ENCODE data around the gene RUBCN.
"Not testable (repeated sequence)": the region's sequence is repeated elsewhere in the genome, so short reads cannot be mapped to it uniquely, and the experiment has no call there.

DNA sequence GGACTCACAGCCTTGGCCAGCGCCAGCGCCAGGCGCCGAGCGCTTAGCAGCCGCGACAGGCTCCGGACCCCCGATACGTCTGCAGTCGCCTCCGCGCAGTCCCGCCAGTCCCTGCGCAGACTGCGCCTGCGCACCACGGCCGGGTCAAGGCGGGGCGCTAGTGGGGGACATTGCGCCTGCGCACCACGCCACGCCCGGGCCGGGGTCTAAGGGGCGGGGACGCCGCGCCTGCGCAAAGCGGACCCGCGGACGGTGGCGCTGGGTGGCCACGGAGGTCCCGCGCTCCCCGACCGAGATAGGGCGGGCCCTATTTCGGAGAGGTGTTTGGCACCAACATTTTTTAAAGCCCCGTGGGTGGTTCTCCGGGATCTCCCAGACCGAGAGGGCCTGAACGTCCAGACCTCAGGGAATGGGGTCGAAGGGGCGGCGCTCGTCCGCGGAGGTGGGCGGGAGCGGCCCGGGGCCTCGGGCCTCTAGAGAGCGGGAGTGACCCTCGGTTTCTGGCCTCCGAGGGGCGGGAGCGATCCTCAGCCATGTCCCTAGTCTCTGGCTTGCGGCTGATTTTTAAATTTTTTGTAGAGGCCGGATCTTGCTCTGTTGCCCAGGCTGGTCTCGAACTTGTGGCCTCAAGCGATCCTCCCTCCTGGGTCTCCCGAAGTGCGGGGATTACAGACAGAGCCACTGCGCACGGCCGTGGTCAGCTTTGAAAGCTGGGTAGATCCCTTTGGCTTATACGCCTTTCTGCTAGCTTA, 108.8 kb downstream of the RUBCN start:
- TF ChIP-seq, protein P1, sequence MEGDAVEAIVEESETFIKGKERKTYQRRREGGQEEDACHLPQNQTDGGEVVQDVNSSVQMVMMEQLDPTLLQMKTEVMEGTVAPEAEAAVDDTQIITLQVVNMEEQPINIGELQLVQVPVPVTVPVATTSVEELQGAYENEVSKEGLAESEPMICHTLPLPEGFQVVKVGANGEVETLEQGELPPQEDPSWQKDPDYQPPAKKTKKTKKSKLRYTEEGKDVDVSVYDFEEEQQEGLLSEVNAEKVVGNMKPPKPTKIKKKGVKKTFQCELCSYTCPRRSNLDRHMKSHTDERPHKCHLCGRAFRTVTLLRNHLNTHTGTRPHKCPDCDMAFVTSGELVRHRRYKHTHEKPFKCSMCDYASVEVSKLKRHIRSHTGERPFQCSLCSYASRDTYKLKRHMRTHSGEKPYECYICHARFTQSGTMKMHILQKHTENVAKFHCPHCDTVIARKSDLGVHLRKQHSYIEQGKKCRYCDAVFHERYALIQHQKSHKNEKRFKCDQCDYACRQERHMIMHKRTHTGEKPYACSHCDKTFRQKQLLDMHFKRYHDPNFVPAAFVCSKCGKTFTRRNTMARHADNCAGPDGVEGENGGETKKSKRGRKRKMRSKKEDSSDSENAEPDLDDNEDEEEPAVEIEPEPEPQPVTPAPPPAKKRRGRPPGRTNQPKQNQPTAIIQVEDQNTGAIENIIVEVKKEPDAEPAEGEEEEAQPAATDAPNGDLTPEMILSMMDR (optimal IDR thresholded peaks at IDR 0.05 in 1 of 3, IDR thresholded peaks at IDR 0.05 in 1 of 3, conservative IDR thresholded peaks at IDR 0.05 in 1 of 3; ENCODE audit: extremely low read depth in 1 of 3, insufficient read depth in 2 of 3, low read length in 3 of 3): not testable (repeated sequence)
- TF ChIP-seq EZH2 (IDR thresholded peaks at IDR 0.05; ENCODE audit: low read length): not testable (repeated sequence)
